HepG2 (cell line): Measurements from ENCODE around the gene CRAMP1. TPM values are rescaled to one million over a fixed set of nuclear protein-coding genes. Genes with fewer than 3 reads are reported as not detected.

Source experiments
- CCDC6 ChIP-seq: sonication (generic); formaldehyde crosslinking; IDR thresholded peaks from 2 replicates; pipeline ENCODE4 v1.8.1; 2022; ENCODE audit warnings: mild to moderate bottlenecking, missing genetic modification reagents, moderate library complexity
- HDAC1 ChIP-seq: sonication (generic); formaldehyde crosslinking; IDR thresholded peaks from 2 replicates; pipeline ENCODE4 v1.5.1; 2020; ENCODE audit warnings: mild to moderate bottlenecking, missing genetic modification reagents
- KDM1A ChIP-seq: IDR thresholded peaks from 2 replicates; pipeline ENCODE4 v1.6.1; 2016; ENCODE audit warnings: missing compliant biosample characterization
- MAFF ChIP-seq: IDR thresholded peaks from 2 replicates; pipeline ENCODE4 v1.6.1; 2011; ENCODE audit warnings: low read depth, low read length, improper control_type of control experiment
- YEATS2 ChIP-seq: sonication (generic); formaldehyde crosslinking; IDR thresholded peaks from 2 replicates; pipeline ENCODE4 v1.4.0; 2020; ENCODE audit warnings: missing genetic modification reagents, borderline replicate concordance
- YEATS4 ChIP-seq: sonication (generic); formaldehyde crosslinking; IDR thresholded peaks from 2 replicates; pipeline ENCODE4 v1.4.0; 2020; ENCODE audit warnings: missing genetic modification reagents, borderline replicate concordance
- ZNF556 ChIP-seq: sonication (generic); formaldehyde crosslinking; IDR thresholded peaks from 2 replicates; pipeline ENCODE4 v1.4.0; 2020; ENCODE audit warnings: mild to moderate bottlenecking, missing genetic modification reagents, borderline replicate concordance
- polyA plus RNA-seq, 8 experiments: library from polyadenylated mRNA; depleted of rRNA in 3 of 8; stranded (reverse) in 7 of 8; unstranded in 1 of 8; fragments of >200 nt; fragmentation: Illumina TruSeq in 4 of 8; extraction: Trizol in 4 of 8; gene quantifications; 2 replicates each; pipeline versions ENCODE4 v1.2.1 to v1.2.3, GENCODE V29; 2011 to 2016; ENCODE audit warnings: low read depth in 4 of 8, missing spikeins in 1 of 8, mixed read lengths in 1 of 8; ENCODE audit not compliant: insufficient read depth in 1 of 8
- total RNA-seq, 5 experiments: library from RNA; depleted of rRNA; stranded (reverse); fragments of >200 nt; fragmentation: Illumina TruSeq; extraction: Trizol; gene quantifications; 2 replicates each; pipeline ENCODE4 v1.2.3, GENCODE V29; 2016; ENCODE audit warnings: low read depth in 1 of 5
- TF ChIP-seq, protein P1 (sequence below): sonication (generic); formaldehyde crosslinking; IDR thresholded peaks from 2 replicates; pipeline ENCODE4 v1.5.0; 2020; ENCODE audit warnings: missing genetic modification reagents, mild to moderate bottlenecking, borderline replicate concordance
- TF ChIP-seq, protein P2 (sequence below): IDR thresholded peaks from 2 replicates; pipeline ENCODE4 v1.6.1; 2018; ENCODE audit warnings: missing genetic modification reagents
- TF ChIP-seq, protein P3 (sequence below): sonication (generic); formaldehyde crosslinking; IDR thresholded peaks from 2 replicates; pipeline ENCODE4 v1.4.0; 2020; ENCODE audit warnings: missing genetic modification reagents
- TF ChIP-seq, protein P4 (sequence below): sonication (generic); formaldehyde crosslinking; conservative IDR thresholded peaks from 2 replicates; pipeline ENCODE4 v1.4.0; 2020; ENCODE audit warnings: missing genetic modification reagents
- TF ChIP-seq, protein P5 (sequence below): IDR thresholded peaks from 2 replicates; pipeline ENCODE4 v1.6.1; 2016; ENCODE audit warnings: mild to moderate bottlenecking, missing biosample characterization, missing genetic modification reagents

CRAMP1 gene
- total and polyA plus RNA-seq, 2 of the 13 experiments (the other 11 are each of a cell fraction or from before 2014, with no cell fraction given), result 6.8 to 9.7 TPM

DNA sequence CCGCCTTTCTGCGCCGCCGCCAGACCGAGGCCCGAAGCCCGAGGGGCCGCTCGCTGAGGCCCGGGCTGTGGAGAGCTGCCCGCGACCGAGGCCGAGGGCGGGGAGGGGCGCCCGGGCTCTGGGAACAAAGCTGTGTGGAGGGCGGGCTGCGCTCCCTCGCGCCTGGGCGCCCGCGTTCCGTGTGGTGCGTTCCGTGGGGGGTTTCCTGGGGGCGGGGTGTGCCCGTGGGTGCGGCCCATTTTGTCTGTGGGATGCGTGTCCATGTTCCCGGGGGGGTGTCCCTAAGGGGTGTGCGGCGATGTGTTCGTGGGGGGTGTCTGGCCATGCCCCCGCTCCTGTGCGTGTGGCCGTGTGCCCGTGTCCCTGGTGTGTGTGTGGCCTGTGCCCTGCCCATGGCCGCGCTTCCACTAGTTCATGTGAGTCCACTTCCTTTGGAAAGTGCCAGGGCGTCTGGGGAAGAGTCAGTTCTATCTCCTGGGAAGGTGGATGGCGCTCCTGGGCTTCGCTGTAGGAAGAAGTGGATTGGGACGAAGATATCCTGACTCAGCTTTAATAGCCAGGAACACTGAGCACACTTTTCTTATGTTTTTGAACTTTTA, 66.4 kb downstream of the CRAMP1 start (continued):
- TF ChIP-seq YEATS2 (CRISPR knock-in tag) (no peak), KDM1A (CRISPR knock-in tag) (no peak), ZNF556 (no peak), YEATS4 (peak; percentile 38; the same call in 1 of the 2 replicates), HDAC1 (CRISPR knock-in tag) (0 out of 2 replicates have a peak, but pooled peaks have one; percentile 1), CCDC6 (CRISPR knock-in tag) (0 out of 2 replicates have a peak, but pooled peaks have one; percentile 24), MAFF (peak; percentile 90)
- TF ChIP-seq, protein P1, sequence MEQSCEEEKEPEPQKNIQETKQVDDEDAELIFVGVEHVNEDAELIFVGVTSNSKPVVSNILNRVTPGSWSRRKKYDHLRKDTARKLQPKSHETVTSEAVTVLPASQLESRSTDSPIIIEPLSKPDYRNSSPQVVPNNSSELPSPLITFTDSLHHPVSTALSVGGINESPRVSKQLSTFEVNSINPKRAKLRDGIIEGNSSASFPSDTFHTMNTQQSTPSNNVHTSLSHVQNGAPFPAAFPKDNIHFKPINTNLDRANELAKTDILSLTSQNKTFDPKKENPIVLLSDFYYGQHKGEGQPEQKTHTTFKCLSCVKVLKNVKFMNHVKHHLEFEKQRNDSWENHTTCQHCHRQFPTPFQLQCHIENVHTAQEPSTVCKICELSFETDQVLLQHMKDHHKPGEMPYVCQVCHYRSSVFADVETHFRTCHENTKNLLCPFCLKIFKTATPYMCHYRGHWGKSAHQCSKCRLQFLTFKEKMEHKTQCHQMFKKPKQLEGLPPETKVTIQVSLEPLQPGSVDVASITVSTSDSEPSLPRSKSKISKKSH (CRISPR knock-in tag), result no peak
- TF ChIP-seq, protein P2, sequence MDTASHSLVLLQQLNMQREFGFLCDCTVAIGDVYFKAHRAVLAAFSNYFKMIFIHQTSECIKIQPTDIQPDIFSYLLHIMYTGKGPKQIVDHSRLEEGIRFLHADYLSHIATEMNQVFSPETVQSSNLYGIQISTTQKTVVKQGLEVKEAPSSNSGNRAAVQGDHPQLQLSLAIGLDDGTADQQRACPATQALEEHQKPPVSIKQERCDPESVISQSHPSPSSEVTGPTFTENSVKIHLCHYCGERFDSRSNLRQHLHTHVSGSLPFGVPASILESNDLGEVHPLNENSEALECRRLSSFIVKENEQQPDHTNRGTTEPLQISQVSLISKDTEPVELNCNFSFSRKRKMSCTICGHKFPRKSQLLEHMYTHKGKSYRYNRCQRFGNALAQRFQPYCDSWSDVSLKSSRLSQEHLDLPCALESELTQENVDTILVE (CRISPR knock-in tag), result no peak
- TF ChIP-seq, protein P3, sequence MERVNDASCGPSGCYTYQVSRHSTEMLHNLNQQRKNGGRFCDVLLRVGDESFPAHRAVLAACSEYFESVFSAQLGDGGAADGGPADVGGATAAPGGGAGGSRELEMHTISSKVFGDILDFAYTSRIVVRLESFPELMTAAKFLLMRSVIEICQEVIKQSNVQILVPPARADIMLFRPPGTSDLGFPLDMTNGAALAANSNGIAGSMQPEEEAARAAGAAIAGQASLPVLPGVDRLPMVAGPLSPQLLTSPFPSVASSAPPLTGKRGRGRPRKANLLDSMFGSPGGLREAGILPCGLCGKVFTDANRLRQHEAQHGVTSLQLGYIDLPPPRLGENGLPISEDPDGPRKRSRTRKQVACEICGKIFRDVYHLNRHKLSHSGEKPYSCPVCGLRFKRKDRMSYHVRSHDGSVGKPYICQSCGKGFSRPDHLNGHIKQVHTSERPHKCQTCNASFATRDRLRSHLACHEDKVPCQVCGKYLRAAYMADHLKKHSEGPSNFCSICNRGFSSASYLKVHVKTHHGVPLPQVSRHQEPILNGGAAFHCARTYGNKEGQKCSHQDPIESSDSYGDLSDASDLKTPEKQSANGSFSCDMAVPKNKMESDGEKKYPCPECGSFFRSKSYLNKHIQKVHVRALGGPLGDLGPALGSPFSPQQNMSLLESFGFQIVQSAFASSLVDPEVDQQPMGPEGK (CRISPR knock-in tag), result peak; percentile 62; the same call in 1 of the 2 replicates
- TF ChIP-seq, protein P4, sequence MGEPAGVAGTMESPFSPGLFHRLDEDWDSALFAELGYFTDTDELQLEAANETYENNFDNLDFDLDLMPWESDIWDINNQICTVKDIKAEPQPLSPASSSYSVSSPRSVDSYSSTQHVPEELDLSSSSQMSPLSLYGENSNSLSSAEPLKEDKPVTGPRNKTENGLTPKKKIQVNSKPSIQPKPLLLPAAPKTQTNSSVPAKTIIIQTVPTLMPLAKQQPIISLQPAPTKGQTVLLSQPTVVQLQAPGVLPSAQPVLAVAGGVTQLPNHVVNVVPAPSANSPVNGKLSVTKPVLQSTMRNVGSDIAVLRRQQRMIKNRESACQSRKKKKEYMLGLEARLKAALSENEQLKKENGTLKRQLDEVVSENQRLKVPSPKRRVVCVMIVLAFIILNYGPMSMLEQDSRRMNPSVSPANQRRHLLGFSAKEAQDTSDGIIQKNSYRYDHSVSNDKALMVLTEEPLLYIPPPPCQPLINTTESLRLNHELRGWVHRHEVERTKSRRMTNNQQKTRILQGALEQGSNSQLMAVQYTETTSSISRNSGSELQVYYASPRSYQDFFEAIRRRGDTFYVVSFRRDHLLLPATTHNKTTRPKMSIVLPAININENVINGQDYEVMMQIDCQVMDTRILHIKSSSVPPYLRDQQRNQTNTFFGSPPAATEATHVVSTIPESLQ (CRISPR knock-in tag), result no peak
- TF ChIP-seq, protein P5, sequence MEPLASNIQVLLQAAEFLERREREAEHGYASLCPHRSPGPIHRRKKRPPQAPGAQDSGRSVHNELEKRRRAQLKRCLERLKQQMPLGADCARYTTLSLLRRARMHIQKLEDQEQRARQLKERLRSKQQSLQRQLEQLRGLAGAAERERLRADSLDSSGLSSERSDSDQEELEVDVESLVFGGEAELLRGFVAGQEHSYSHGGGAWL (CRISPR knock-in tag), result no peak
